ENCODE results near the gene DDX60.

Gene DDX60

GRCh38 chr4:168183717-168184571 is 134.6 kb downstream of the DDX60 start:
- H3K36me3 ChIP-seq (ENCODE audit: control insufficient read depth in 2 of 2, insufficient read depth in 1 of 2, low read length in 2 of 2) = no peaks in the 10 kb centered on the region
- H3K27ac ChIP-seq (ENCODE audit: extremely low read depth, low read depth, low read length) = no peak overlapping the region
- TF ChIP-seq ZSCAN16 (tag by site-specific recombination; IDR thresholded peaks at IDR 0.05) (no peak), ZNF148 (tag by site-specific recombination; IDR thresholded peaks at IDR 0.05; ENCODE audit: borderline replicate concordance) (no peak), ZNF654 (tag by site-specific recombination; IDR thresholded peaks at IDR 0.05; ENCODE audit: low read depth) (peak; percentile 81), KLF9 (tag by site-specific recombination; IDR thresholded peaks at IDR 0.05; ENCODE audit: low read depth) (peak; percentile 21; the same call in 1 of the 2 replicates), ZNF324 (tag by site-specific recombination; IDR thresholded peaks at IDR 0.05) (no peak), ZNF404 (tag by site-specific recombination; IDR thresholded peaks at IDR 0.05) (no peak), ZBTB1 (tag by site-specific recombination; IDR thresholded peaks at IDR 0.05) (no peak), ZNF529 (tag by site-specific recombination; IDR thresholded peaks at IDR 0.05; ENCODE audit: insufficient replicate concordance) (no peak), ZNF366 (tag by site-specific recombination; conservative IDR thresholded peaks at IDR 0.05) (no peak), ZNF510 (tag by site-specific recombination; IDR thresholded peaks at IDR 0.05; ENCODE audit: insufficient replicate concordance) (no peak), TSHZ1 (tag by site-specific recombination; IDR thresholded peaks at IDR 0.05; ENCODE audit: borderline replicate concordance) (no peak)
- H3K9me3 ChIP-seq (ENCODE audit: control insufficient read depth, insufficient read depth, low read depth, low read length) = no peaks in the 10 kb centered on the region
- ChIA-PET POLR2A (no interaction called here), CTCF (interaction anchor here (0.5 to 1.8 kb wide), 6 partner anchors 450 to 1286 kb away, joined by 3 to 11 read pairs (median 4); no protein-coding TSS in a partner anchor)
- H3K4me3 ChIP-seq (ENCODE audit: low read depth, low read length) = no peak overlapping the region
- no peaks in the 10 kb centered on the region for H3K4me1 ChIP-seq (ENCODE audit: control insufficient read depth, insufficient read depth, low read length)

- TF ChIP-seq ZNF155 (tag by site-specific recombination; IDR thresholded peaks at IDR 0.05) (no peak), ZNF10 (tag by site-specific recombination; IDR thresholded peaks at IDR 0.05) (no peak), ZNF830 (tag by site-specific recombination; IDR thresholded peaks at IDR 0.05; ENCODE audit: low read depth) (no peak), ZFP37 (tag by site-specific recombination; IDR thresholded peaks at IDR 0.05) (no peak), ZNF391 (tag by site-specific recombination; IDR thresholded peaks at IDR 0.05; ENCODE audit: borderline replicate concordance, low read depth) (no peak), ZNF571 (tag by site-specific recombination; IDR thresholded peaks at IDR 0.05) (no peak), ZNF112 (tag by site-specific recombination; IDR thresholded peaks at IDR 0.05) (no peak), ZNF423 (tag by site-specific recombination; IDR thresholded peaks at IDR 0.05) (no peak), ZIC2 (tag by site-specific recombination; IDR thresholded peaks at IDR 0.05) (no peak), ZNF596 (tag by site-specific recombination; IDR thresholded peaks at IDR 0.05) (no peak), ZNF341 (tag by site-specific recombination; IDR thresholded peaks at IDR 0.05; ENCODE audit: low read depth) (no peak), ZNF184 (tag by site-specific recombination; IDR thresholded peaks at IDR 0.05) (no peak), ZNF600 (tag by site-specific recombination; IDR thresholded peaks at IDR 0.05) (no peak), ZNF664 (tag by site-specific recombination; IDR thresholded peaks at IDR 0.05) (no peak), ZNF366 (tag by site-specific recombination; conservative IDR thresholded peaks at IDR 0.05) (no peak), ZNF211 (tag by site-specific recombination; IDR thresholded peaks at IDR 0.05; ENCODE audit: low read depth) (no peak), ZNF624 (tag by site-specific recombination; IDR thresholded peaks at IDR 0.05) (no peak), ZNF324 (tag by site-specific recombination; IDR thresholded peaks at IDR 0.05) (no peak), ZNF426 (tag by site-specific recombination; IDR thresholded peaks at IDR 0.05) (no peak)
- ChIA-PET POLR2A (no interaction called here), CTCF (interaction anchor here (0.7 kb wide), 1 partner anchor 14 kb away, joined by 3 read pairs; no protein-coding TSS in a partner anchor)
- Histone ChIP-seq H3K4me1 (ENCODE audit: control insufficient read depth, insufficient read depth, low read length) (no peaks in the 10 kb centered on the region), H3K27ac (ENCODE audit: extremely low read depth, low read depth, low read length) (no peak overlapping the region), H3K9me3 (ENCODE audit: control insufficient read depth, insufficient read depth, low read depth, low read length) (no peaks in the 10 kb centered on the region), H3K4me3 (ENCODE audit: low read depth, low read length) (no peak overlapping the region), H3K36me3 (ENCODE audit: control insufficient read depth in 2 of 2, insufficient read depth in 1 of 2, low read length in 2 of 2) (no peaks in the 10 kb centered on the region)
Measured at GRCh38 chr4:168177546-168178149, 140.9 kb downstream of the DDX60 start.
